ENCODE data around the gene CUL4B. TPM values are rescaled to one million over a fixed set of nuclear protein-coding genes. Genes with fewer than 3 reads are reported as not detected.

CUL4B gene
- total RNA-seq: 20.8 and 31.4 TPM in 2 replicates

DNA sequence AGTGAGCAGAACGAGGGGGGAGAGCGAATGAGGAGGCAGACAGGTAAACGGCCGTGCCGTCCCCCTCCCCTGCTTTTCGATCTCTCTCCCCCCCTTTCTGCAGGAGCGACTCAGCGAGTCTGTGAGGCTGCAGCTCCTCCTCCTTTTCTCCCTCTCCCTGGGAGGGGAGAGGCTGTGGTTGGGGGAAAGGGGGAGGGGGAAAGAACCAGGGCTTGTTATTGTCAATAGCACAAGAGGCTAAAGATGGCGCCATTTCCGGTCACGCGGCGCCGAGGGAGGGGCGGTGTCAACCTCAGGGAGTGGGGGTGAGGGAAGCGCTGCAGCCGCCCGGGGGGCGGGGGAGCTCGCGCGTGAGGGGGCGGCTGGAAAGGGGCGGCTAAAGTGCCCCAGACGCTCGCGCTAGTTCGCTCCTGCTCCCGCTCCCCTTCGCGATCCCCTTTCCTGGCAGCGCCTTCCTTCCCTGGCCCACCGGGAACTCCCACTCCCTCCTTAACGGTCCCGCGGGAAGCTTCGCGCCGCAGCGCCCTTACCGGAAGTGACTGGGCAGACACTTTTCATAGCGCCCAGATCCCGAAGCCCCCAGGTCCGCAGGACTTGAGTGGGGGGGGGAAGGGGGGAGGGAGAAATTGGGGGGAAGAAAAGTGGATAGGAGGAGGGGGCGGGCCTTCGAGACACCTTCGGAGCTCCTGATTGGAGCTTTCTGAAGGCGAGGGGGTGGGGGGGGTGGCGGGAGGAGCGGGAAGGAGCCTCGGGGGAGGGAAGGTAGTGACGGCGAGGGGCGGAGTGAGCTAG lies at the start of gene CUL4B:
TSS of gene CUL4B (minus strand) at position 121 of the 792 bp plus-strand sequence. CDS start 324 bp downstream, outside the sequence.

DNA sequence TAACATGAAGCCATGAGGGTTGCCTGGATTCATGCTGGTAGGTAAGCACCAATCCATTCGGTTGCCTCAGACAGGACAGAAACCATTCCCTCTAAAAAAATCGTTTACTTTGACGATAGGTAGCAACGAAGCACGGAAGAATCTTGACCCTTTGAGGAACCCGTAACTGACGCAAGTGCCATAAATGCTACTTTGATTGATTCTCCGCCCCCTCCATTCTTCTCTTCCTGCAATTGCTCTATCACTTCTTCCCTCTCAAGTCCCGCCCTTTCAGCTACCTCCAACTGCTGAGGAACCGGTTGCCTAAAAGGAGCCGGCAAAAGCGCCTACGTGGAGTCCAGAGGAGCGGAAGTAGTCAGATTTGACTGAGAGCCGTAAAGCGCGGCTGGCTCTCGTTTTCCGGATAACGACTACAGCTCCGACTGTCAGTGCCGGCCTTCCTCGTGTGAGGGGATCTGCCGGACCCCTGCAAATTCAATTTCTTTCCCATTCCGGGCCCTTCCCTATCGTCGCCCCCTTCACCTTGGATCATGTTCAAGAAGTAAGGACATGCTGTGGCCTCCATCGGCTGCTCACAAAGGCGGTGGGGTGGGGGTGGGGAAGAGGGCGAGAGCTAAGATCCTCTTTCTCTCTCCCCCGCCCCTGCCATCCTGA lies 43.1 kb upstream of the CUL4B start, which contains the start of gene MCTS1:
TSS of gene MCTS1 (plus strand) at position 395 of the 654 bp plus-strand sequence. CDS start at position 531, 136 bp downstream.

Other genes with a start within 250 kb of the CUL4B start
- 0.43 TPM in 1 of 2 replicates, not detected in the other for gene TMEM255A, start 249.5 kb downstream of the CUL4B start, total RNA-seq
- gene ATP1B4, start 198.9 kb downstream of the CUL4B start, total RNA-seq: not detected in 2 replicates
- 152 and 340 TPM in 2 replicates for gene LAMP2, start 91.7 kb downstream of the CUL4B start, total RNA-seq
- gene MCTS1, start 43.1 kb upstream of the CUL4B start, total RNA-seq: 22.5 and 33.8 TPM in 2 replicates
- 15.4 and 18.8 TPM in 2 replicates for gene C1GALT1C1, start 69.1 kb upstream of the CUL4B start, total RNA-seq

Measured in nasal cavity respiratory epithelium epithelial cell of viscerocranial mucosa (primary cell).